MCF 10A (cell line): ENCODE measurements around the gene WLS. TPM values are rescaled to one million over a fixed set of nuclear protein-coding genes. Genes with fewer than 3 reads are reported as not detected.

Experiments
- BruUV-seq: library from RNA; stranded (reverse); fragments of 400-500 nt; replicated peaks from 2 replicates; lab custom pipeline; 2021; lab: Mats Ljungman, UMichigan
- CTCF ChIA-PET: fragments of 300-600 bp; sonication (Branson Sonifier 250); formaldehyde crosslinking; extraction: SDS; loops from one replicate; lab custom pipeline; 2021; ENCODE audit warnings: antibody characterized with exemption, inconsistent platforms; lab: Yijun Ruan, JAX
- POLR2A ChIA-PET: fragments of 300-600, 350-650 bp; sonication (Branson Sonifier 250); formaldehyde crosslinking; extraction: SDS; loops from one replicate; lab custom pipeline; 2020; ENCODE audit warnings: antibody characterized with exemption, inconsistent platforms; lab: Yijun Ruan, JAX
- DNase-seq: peaks from one replicate; pipeline ENCODE4 v3.0.0-alpha.2; 2018; ENCODE audit not compliant: unreplicated experiment
- H3K27ac Mint-ChIP-seq: one replicate; pipeline ENCODE4 v1.8.0; 2022; ENCODE audit warnings: mild to moderate bottlenecking, low read depth, mixed read lengths; ENCODE audit not compliant: unreplicated experiment
- H3K27me3 Mint-ChIP-seq: one replicate; pipeline ENCODE4 v1.8.0; 2022; ENCODE audit warnings: mixed read lengths; ENCODE audit not compliant: insufficient read depth, unreplicated experiment
- H3K36me3 Mint-ChIP-seq: one replicate; pipeline ENCODE4 v1.8.0; 2022; ENCODE audit warnings: mild to moderate bottlenecking, moderate library complexity, mixed read lengths; ENCODE audit not compliant: insufficient read depth, unreplicated experiment
- H3K4me1 Mint-ChIP-seq: one replicate; pipeline ENCODE4 v1.8.0; 2022; ENCODE audit warnings: mixed read lengths; ENCODE audit not compliant: insufficient read depth, unreplicated experiment
- H3K4me3 Mint-ChIP-seq: one replicate; pipeline ENCODE4 v1.8.0; 2022; ENCODE audit warnings: mild to moderate bottlenecking, moderate library complexity, mixed read lengths; ENCODE audit not compliant: unreplicated experiment
- H3K9me3 Mint-ChIP-seq: one replicate; pipeline ENCODE4 v1.8.0; 2022; ENCODE audit warnings: mixed read lengths; ENCODE audit not compliant: unreplicated experiment
- intact Hi-C: fragments of 100-400 bp; cut with micrococcal nuclease; formaldehyde crosslinking; loops from 2 replicates; pipeline ENCODE4 v1.14.1; 2022
- total RNA-seq: library from RNA; stranded (reverse); gene quantifications from 2 replicates; pipeline ENCODE4 v1.2.3, GENCODE V29; 2022
- TF ChIP-seq, protein P1 (sequence below): fragments of 200-600 bp; IDR thresholded peaks from one replicate; pipeline ENCODE4 v1.8.0; 2022; ENCODE audit warnings: antibody characterized with exemption, mild to moderate bottlenecking; ENCODE audit not compliant: unreplicated experiment

WLS gene
- total RNA-seq, 1 experiment from 2014 or later = 37.8 TPM

DNA sequence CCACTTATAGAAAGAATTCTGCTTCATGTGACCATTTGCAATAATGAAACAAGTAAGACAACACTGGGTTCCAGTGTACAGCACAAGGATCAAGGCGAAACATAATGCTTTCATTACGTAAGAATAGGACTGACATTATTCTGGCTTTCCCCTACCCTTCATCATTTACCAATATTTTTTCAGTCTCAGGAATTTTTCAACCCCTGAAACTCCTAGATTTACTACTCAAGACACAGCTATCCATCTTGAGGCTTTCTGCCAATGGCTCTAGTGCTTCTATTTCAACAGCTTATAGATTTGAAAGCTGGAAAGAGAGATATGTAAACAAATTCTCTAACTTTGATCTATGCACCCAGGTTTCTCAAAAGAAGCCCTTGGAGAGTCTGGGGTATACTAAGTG, 48.4 kb downstream of the WLS start:
- no TSS peak for BruUV-seq
- POLR2A ChIA-PET = interaction anchor here (1.2 kb wide), 1 partner anchor 15 kb away, joined by 3 read pairs; no protein-coding TSS in a partner anchor
- no peak overlapping the region for H3K27ac Mint-ChIP-seq

DNA sequence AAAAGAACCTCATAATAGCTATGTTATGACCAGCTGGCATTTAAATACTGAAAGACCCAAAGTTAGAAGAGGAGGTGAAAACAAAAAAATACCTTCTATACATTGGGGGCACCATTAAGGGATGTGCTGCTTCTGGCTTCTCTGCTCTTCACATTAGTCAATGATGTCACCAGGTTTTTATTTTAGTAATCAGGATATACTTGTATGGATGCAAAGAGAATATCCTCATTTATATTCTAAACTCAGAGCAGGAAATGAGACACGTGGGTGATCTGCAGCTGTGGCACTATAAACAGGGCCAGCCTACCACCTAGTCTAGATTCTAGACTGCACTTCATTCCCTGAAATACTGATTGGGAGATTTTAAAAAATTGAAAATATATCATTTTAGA, 51.2 kb downstream of the WLS start:
- TF ChIP-seq, protein P1, sequence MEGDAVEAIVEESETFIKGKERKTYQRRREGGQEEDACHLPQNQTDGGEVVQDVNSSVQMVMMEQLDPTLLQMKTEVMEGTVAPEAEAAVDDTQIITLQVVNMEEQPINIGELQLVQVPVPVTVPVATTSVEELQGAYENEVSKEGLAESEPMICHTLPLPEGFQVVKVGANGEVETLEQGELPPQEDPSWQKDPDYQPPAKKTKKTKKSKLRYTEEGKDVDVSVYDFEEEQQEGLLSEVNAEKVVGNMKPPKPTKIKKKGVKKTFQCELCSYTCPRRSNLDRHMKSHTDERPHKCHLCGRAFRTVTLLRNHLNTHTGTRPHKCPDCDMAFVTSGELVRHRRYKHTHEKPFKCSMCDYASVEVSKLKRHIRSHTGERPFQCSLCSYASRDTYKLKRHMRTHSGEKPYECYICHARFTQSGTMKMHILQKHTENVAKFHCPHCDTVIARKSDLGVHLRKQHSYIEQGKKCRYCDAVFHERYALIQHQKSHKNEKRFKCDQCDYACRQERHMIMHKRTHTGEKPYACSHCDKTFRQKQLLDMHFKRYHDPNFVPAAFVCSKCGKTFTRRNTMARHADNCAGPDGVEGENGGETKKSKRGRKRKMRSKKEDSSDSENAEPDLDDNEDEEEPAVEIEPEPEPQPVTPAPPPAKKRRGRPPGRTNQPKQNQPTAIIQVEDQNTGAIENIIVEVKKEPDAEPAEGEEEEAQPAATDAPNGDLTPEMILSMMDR = no peak
- peaks cover 17% of the 10 kb centered on the region for H3K4me1 Mint-ChIP-seq
- no peak for DNase-seq
- no peaks in the 10 kb centered on the region for H3K36me3 Mint-ChIP-seq
- ChIA-PET CTCF (interaction anchor here (0.6 to 1.1 kb wide), 3 partner anchors 16 to 244 kb away, joined by 3 to 4 read pairs (median 3); no protein-coding TSS in a partner anchor), POLR2A (interaction anchor here (1.6 kb wide), 1 partner anchor 8 kb away, joined by 5 read pairs; no protein-coding TSS in a partner anchor)
- intact Hi-C loops = no loop called here
- H3K9me3 Mint-ChIP-seq = no peaks in the 10 kb centered on the region
- no TSS peak for BruUV-seq
- H3K4me3 Mint-ChIP-seq = no peak overlapping the region
- no peaks in the 10 kb centered on the region for H3K27me3 Mint-ChIP-seq
- H3K27ac Mint-ChIP-seq = no peak overlapping the region

More for the DNA sequence above, 48.4 kb downstream of the WLS start:
- Mint-ChIP-seq H3K9me3 (no peaks in the 10 kb centered on the region), H3K4me1 (peaks cover 5% of the 10 kb centered on the region), H3K27me3 (no peaks in the 10 kb centered on the region), H3K4me3 (no peak overlapping the region), H3K36me3 (no peaks in the 10 kb centered on the region)
- TF ChIP-seq, protein P1 = no peak
- CTCF ChIA-PET = no interaction called here
- intact Hi-C loops = no loop called here
- no peak for DNase-seq

DNA sequence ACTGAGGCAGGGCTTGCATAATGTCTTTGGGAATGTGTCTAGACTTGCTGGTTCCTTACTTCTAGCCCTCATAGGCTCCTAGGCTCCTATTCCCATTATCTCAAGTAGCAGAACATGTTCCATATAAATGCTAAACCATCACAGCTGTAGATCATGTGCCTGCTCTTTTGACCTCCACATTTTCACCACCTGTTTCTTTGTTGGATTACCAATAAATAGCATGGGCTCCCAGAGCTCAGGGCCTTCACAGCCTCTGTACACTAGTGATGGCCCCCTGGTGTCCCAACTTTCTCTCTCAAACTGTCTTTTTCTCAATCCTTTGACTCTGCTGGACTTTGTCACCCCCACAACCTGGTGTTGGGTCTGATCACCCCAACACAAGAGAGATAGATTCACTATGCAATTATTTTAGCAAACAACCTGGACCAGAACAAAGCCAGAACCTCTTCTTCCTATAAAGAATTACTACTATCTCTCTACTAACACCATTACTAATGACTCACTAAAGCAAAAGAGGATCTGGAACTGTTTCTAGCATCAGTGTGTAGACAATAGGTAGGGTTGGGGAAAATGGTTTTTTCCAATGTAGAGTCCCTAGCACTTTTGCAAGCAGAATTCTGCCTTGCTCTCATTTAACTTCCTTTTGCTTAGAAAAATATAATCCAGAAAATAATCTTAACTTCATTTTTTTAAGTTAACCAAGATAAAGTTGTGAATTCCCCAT, 51.7 kb downstream of the WLS start:
- Mint-ChIP-seq H3K4me3 (no peak overlapping the region), H3K27me3 (no peaks in the 10 kb centered on the region), H3K27ac (no peak overlapping the region), H3K9me3 (no peaks in the 10 kb centered on the region), H3K36me3 (no peaks in the 10 kb centered on the region), H3K4me1 (peaks cover 19% of the 10 kb centered on the region)
- ChIA-PET CTCF (interaction anchor here (0.6 to 1.2 kb wide), 4 partner anchors 16 to 245 kb away, joined by 3 to 4 read pairs (median 4); no protein-coding TSS in a partner anchor), POLR2A (no interaction called here)
- no peak for DNase-seq
- intact Hi-C loops = no loop called here
- TF ChIP-seq, protein P1 = no peak
- BruUV-seq = no TSS peak

- intact Hi-C loops = no loop called here
- DNase-seq = peak; percentile 51
- H3K9me3 Mint-ChIP-seq = no peaks in the 10 kb centered on the region
- CTCF ChIA-PET = interaction anchor here (0.6 to 1.2 kb wide), 3 partner anchors 58 to 474 kb away, joined by 3 to 4 read pairs (median 4); no protein-coding TSS in a partner anchor
- TF ChIP-seq, protein P1 = no peak
- POLR2A ChIA-PET = interaction anchor here (0.6 kb wide), 1 partner anchor 11 kb away, joined by 3 read pairs; no protein-coding TSS in a partner anchor
- peak overlapping the region; percentile 77 for H3K27ac Mint-ChIP-seq
- H3K36me3 Mint-ChIP-seq = no peaks in the 10 kb centered on the region
- BruUV-seq = no TSS peak
- H3K4me3 Mint-ChIP-seq = no peak overlapping the region
- no peaks in the 10 kb centered on the region for H3K27me3 Mint-ChIP-seq
- H3K4me1 Mint-ChIP-seq = peaks cover 32% of the 10 kb centered on the region
These were observed 53.4 kb downstream of the WLS start for GRCh38 chr1:68178821-68179490.
